ENCODE data around the gene NPY.

Gene NPY

DNA sequence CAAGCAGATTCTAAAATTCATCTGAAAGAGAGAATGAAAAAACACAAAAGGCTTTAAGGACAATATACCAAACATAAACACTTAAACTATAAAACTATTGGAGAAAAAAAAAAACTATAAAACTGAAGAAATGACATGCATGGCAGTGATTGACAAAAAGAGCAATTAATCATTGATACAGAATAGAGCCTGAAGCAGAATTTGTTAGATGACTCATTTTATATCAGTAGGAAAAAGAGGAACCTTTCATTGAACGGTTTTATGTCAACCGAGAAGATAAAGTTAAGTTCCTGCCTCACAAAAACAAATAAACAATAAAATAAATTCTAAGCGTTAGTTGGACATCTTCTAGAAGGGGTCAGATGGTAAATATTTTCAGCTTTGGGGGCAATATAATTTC is 23.3 kb downstream of the NPY start:
- TF ChIP-seq, protein P1, sequence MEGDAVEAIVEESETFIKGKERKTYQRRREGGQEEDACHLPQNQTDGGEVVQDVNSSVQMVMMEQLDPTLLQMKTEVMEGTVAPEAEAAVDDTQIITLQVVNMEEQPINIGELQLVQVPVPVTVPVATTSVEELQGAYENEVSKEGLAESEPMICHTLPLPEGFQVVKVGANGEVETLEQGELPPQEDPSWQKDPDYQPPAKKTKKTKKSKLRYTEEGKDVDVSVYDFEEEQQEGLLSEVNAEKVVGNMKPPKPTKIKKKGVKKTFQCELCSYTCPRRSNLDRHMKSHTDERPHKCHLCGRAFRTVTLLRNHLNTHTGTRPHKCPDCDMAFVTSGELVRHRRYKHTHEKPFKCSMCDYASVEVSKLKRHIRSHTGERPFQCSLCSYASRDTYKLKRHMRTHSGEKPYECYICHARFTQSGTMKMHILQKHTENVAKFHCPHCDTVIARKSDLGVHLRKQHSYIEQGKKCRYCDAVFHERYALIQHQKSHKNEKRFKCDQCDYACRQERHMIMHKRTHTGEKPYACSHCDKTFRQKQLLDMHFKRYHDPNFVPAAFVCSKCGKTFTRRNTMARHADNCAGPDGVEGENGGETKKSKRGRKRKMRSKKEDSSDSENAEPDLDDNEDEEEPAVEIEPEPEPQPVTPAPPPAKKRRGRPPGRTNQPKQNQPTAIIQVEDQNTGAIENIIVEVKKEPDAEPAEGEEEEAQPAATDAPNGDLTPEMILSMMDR (IDR thresholded peaks at IDR 0.05; ENCODE audit: insufficient read depth, low read depth, low read length, missing control alignments), result no peak
- H3K4me3 ChIP-seq (ENCODE audit: low read length), result no peak overlapping the region
- no peak for DNase-seq (ENCODE audit: low read depth)

DNA sequence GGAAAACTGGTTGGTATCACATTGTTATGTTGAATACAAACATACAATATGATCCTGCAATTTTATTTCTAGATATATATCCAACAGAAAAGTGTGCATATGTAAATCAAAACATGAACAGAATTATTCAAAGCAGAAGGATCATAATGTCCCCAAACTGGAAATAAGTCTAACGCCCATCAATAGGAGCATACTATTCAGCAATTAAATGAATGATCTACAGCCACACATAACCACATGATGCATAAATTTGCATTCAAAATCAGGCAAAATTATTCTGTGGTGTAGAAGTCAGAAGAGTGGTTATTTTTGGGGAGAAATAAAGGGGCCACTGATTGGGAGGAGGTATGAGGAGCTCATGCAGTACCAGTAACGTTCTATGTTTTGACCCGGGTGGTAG is 28.6 kb downstream of the NPY start:
- DNase-seq (ENCODE audit: low read depth), result no peak
- TF ChIP-seq, protein P1 (IDR thresholded peaks at IDR 0.05; ENCODE audit: insufficient read depth, low read depth, low read length, missing control alignments), result no peak
- H3K4me3 ChIP-seq (ENCODE audit: low read length), result no peak overlapping the region

DNA sequence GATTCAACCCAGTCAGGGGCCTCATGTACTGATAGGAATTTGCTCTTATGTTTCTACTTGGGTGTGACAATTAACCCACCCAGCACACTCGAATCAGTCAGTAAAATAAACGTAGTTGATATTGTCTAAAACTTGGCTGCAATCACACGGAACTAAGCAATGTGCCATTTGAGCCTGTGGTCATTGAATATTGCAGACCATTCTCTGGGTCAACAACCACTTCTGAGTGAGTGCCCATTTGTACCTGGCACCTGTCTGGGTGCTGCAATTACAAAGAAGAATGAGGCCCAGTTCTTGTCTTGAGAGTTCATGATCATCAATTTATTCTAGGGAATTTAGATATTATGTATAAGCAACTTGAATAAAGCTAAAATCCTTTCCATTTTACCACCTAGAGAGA is 29.8 kb downstream of the NPY start:
- DNase-seq (ENCODE audit: low read depth), result no peak
- TF ChIP-seq, protein P1 (IDR thresholded peaks at IDR 0.05; ENCODE audit: insufficient read depth, low read depth, low read length, missing control alignments), result no peak
- H3K4me3 ChIP-seq (ENCODE audit: low read length), result no peak overlapping the region

DNA sequence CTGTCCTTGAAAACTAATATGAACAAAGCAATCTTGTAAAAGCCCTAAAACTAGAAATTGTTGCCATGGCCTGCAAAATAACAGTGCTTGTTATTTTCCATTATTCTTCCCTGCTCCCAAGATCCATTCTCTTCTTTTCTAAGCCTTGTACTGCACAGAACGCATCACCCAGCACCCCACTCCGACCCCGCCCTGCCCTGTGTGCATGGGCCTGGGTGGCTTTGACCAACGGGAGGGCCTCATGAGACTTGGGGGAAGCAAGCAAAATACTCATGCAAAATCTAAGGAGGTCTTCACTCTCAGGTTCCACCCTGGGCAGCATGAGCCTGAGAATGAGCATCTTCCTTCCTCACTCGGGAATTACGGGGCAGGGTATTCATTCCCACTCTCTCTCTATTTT is 32.4 kb downstream of the NPY start:
- DNase-seq (ENCODE audit: low read depth), result no peak
- no peak overlapping the region for H3K4me3 ChIP-seq (ENCODE audit: low read length)
- TF ChIP-seq, protein P1 (IDR thresholded peaks at IDR 0.05; ENCODE audit: insufficient read depth, low read depth, low read length, missing control alignments), result no peak

- DNase-seq (ENCODE audit: low read depth), result peak; percentile 19
- TF ChIP-seq, protein P1 (IDR thresholded peaks at IDR 0.05; ENCODE audit: insufficient read depth, low read depth, low read length, missing control alignments), result peak; percentile 43
These were observed 34.3 kb downstream of the NPY start for GRCh38 chr7:24318326-24318725.

GRCh38 chr7:24319209-24319608 is 35.2 kb downstream of the NPY start:
- H3K4me3 ChIP-seq (ENCODE audit: low read length), result no peak overlapping the region
- DNase-seq (ENCODE audit: low read depth), result no peak
- TF ChIP-seq, protein P1 (IDR thresholded peaks at IDR 0.05; ENCODE audit: insufficient read depth, low read depth, low read length, missing control alignments), result no peak

More at GRCh38 chr7:24318326-24318725, 34.3 kb downstream of the NPY start:
- H3K4me3 ChIP-seq (ENCODE audit: low read length), result no peak overlapping the region

- H3K4me3 ChIP-seq (ENCODE audit: low read length), result no peak overlapping the region
- TF ChIP-seq, protein P1 (IDR thresholded peaks at IDR 0.05; ENCODE audit: insufficient read depth, low read depth, low read length, missing control alignments), result no peak
- no peak for DNase-seq (ENCODE audit: low read depth)
These were observed 40.0 kb downstream of the NPY start for GRCh38 chr7:24323961-24324480.

Measured in epithelial cell of esophagus (primary cell).